Ishikawa (cell line): Measurements from ENCODE around the gene CSNK1E.

Source experiments
- CEBPB ChIP-seq: IDR thresholded peaks from 2 replicates; pipeline ENCODE4 v1.6.1; 2012
- EGR1 ChIP-seq: IDR thresholded peaks from 2 replicates; pipeline ENCODE4 v1.6.1; 2012
- EP300 ChIP-seq: IDR thresholded peaks from 2 replicates; pipeline ENCODE4 v1.6.1; 2012; ENCODE audit warnings: borderline replicate concordance
- FOXM1 ChIP-seq: IDR thresholded peaks from 2 replicates; pipeline ENCODE4 v1.6.1; 2012; ENCODE audit warnings: low read depth, borderline replicate concordance
- NFIC ChIP-seq: IDR thresholded peaks from 2 replicates; pipeline ENCODE4 v1.6.1; 2012
- RAD21 ChIP-seq: IDR thresholded peaks from 2 replicates; pipeline ENCODE4 v1.6.1; 2012; ENCODE audit warnings: low read depth
- TAF1 ChIP-seq: IDR thresholded peaks from 2 replicates; pipeline ENCODE4 v1.6.1; 2012; ENCODE audit warnings: low read depth, mild to moderate bottlenecking
- TCF12 ChIP-seq: IDR thresholded peaks from 2 replicates; pipeline ENCODE4 v1.6.1; 2012; ENCODE audit warnings: low read depth
- TEAD4 ChIP-seq: IDR thresholded peaks from 2 replicates; pipeline ENCODE4 v1.6.1; 2012
- TF ChIP-seq, protein P1 (sequence below): IDR thresholded peaks from 2 replicates; pipeline ENCODE4 v1.6.1; 2012
- TF ChIP-seq, protein P2 (sequence below): IDR thresholded peaks from 2 replicates; pipeline ENCODE4 v1.6.1; 2012; ENCODE audit warnings: low read depth, mild to moderate bottlenecking

DNA sequence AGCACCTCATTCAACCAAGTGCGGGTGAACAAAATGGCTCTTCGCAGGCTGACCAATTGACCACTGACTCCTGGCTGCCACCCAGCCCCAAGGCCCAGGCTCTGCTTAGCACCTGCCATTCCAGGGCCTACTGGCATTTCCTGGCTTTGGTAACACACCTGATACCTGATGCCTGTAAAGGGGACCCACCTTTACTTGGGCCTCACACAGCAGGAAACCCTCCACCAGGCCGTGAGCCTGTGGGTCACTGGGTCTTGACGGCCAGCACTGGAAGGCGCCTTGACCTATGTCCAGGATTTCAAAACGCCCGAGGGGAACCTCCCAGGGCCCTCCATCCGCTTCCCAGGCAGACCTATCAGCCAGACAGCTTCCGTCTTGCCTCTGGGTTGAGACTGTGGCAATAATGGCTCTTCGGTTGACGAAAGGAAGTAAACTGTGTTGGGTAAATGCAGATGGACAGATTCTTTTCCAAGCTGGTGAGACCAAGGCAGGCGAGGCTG is 27.6 kb downstream of the CSNK1E start:
- TF ChIP-seq EP300 (no peak), CEBPB (no peak), FOXM1 (no peak), TEAD4 (no peak; the same call in 1 of the 2 replicates), NFIC (no peak), TAF1 (no peak), TCF12 (no peak), RAD21 (no peak), EGR1 (no peak)
- TF ChIP-seq, protein P1, sequence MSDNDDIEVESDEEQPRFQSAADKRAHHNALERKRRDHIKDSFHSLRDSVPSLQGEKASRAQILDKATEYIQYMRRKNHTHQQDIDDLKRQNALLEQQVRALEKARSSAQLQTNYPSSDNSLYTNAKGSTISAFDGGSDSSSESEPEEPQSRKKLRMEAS, result no peak
- TF ChIP-seq, protein P2, sequence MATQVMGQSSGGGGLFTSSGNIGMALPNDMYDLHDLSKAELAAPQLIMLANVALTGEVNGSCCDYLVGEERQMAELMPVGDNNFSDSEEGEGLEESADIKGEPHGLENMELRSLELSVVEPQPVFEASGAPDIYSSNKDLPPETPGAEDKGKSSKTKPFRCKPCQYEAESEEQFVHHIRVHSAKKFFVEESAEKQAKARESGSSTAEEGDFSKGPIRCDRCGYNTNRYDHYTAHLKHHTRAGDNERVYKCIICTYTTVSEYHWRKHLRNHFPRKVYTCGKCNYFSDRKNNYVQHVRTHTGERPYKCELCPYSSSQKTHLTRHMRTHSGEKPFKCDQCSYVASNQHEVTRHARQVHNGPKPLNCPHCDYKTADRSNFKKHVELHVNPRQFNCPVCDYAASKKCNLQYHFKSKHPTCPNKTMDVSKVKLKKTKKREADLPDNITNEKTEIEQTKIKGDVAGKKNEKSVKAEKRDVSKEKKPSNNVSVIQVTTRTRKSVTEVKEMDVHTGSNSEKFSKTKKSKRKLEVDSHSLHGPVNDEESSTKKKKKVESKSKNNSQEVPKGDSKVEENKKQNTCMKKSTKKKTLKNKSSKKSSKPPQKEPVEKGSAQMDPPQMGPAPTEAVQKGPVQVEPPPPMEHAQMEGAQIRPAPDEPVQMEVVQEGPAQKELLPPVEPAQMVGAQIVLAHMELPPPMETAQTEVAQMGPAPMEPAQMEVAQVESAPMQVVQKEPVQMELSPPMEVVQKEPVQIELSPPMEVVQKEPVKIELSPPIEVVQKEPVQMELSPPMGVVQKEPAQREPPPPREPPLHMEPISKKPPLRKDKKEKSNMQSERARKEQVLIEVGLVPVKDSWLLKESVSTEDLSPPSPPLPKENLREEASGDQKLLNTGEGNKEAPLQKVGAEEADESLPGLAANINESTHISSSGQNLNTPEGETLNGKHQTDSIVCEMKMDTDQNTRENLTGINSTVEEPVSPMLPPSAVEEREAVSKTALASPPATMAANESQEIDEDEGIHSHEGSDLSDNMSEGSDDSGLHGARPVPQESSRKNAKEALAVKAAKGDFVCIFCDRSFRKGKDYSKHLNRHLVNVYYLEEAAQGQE, result no peak
